K562 (cell line): ENCODE results near the gene TMEM176A. TPM values are rescaled to one million over a fixed set of nuclear protein-coding genes. Genes with fewer than 3 reads are reported as not detected.

Experiments used
- ATAC-seq: fragments of 200-7000 bp; cut with Tn5 transposase; 3 replicates; pipeline ENCODE4 v1.9.1; 2020; ENCODE audit warnings: moderate library complexity
- BruUV-seq: library from RNA; stranded (reverse); fragments of 400-500 nt; replicated peaks from 2 replicates; lab custom pipeline; 2021; lab: Mats Ljungman, UMichigan
- CTCF ChIA-PET: fragments of 300-600 bp; formaldehyde crosslinking; extraction: SDS; loops from one replicate; lab custom pipeline; 2021; ENCODE audit warnings: low intra/inter-chr PET ratio; lab: Yijun Ruan, JAX
- POLR2A ChIA-PET: fragments of 300-600, 350-650 bp; sonication (Branson Sonifier 250); formaldehyde crosslinking; extraction: SDS; loops from one replicate; lab custom pipeline; 2021; ENCODE audit warnings: antibody characterized with exemption, inconsistent platforms; lab: Yijun Ruan, JAX
- DNase-seq, 4 experiments: peaks; one replicate each; pipeline versions ENCODE4 v3.0.0 to v3.0.0-alpha.2; 2011 to 2018; ENCODE audit warnings: low spot score in 3 of 4, mixed read lengths in 3 of 4; ENCODE audit errors: extremely low read depth in 1 of 4
- FAIRE-seq: peaks from 2 replicates; lab custom pipeline; 2011; peaks lifted over from hg19 to GRCh38; lab: Jason Lieb, UNC
- H2AFZ ChIP-seq: 2 replicates; pipeline ENCODE4 v1.6.0; 2011; ENCODE audit warnings: low read depth, low read length, control low read depth, inconsistent platforms
- H3K27ac ChIP-seq: fragments of 200-600 bp; 3 replicates; pipeline ENCODE4 v1.8.0; 2011; ENCODE audit warnings: low read depth, mild to moderate bottlenecking, control low read depth, inconsistent platforms, low read length, moderate library complexity, mixed read lengths; ENCODE audit errors: extremely low read depth
- H3K27me3 ChIP-seq, 2 experiments: fragments of 300-600 bp in 1 of 2; 2 replicates in 1 of 2; 3 replicates in 1 of 2; pipeline versions ENCODE4 v1.6.0 to v1.8.0; 2011; ENCODE audit warnings: inconsistent platforms in 2 of 2, low read length in 2 of 2, mild to moderate bottlenecking in 1 of 2, mixed read lengths in 1 of 2, moderate library complexity in 1 of 2; ENCODE audit not compliant: control insufficient read depth in 2 of 2, insufficient read depth in 2 of 2
- H3K36me3 ChIP-seq: fragments of 300-600 bp; 3 replicates; pipeline ENCODE4 v1.8.0; 2011; ENCODE audit warnings: mild to moderate bottlenecking, low read length, inconsistent platforms; ENCODE audit not compliant: control insufficient read depth, insufficient read depth
- H3K4me1 ChIP-seq, 2 experiments: fragments of 200-600 bp in 1 of 2; replicated peaks in 1 of 2; 2 replicates in 1 of 2; 3 replicates in 1 of 2; pipeline versions ENCODE4 v1.5.1 to v1.8.0; 2011; ENCODE audit warnings: inconsistent platforms in 2 of 2, low read length in 2 of 2, mild to moderate bottlenecking in 1 of 2, mixed read lengths in 1 of 2, moderate library complexity in 1 of 2; ENCODE audit not compliant: control insufficient read depth in 2 of 2, insufficient read depth in 2 of 2
- H3K4me2 ChIP-seq: 2 replicates; pipeline ENCODE4 v1.6.1; 2011; ENCODE audit warnings: low read length, control low read depth, inconsistent platforms, mixed read lengths; ENCODE audit not compliant: insufficient read depth
- H3K4me3 ChIP-seq: fragments of 200-600 bp; sonication (generic), shearing (Covaris generic); 2 replicates; pipeline ENCODE4 v1.5.1; 2016; ENCODE audit warnings: control low read depth, inconsistent platforms
- H3K79me2 ChIP-seq: fragments of 200-600 bp; 3 replicates; pipeline ENCODE4 v1.8.0; 2011; ENCODE audit warnings: low read length, inconsistent platforms; ENCODE audit not compliant: control insufficient read depth, insufficient read depth
- H3K9ac ChIP-seq, 2 experiments: 2 replicates each; pipeline versions ENCODE4 v1.6.0 to v1.6.1; 2011; ENCODE audit warnings: low read depth in 2 of 2, low read length in 2 of 2, control low read depth in 1 of 2, inconsistent platforms in 1 of 2, mild to moderate bottlenecking in 1 of 2, mixed read lengths in 1 of 2; ENCODE audit not compliant: insufficient read depth in 1 of 2
- H3K9me1 ChIP-seq: one replicate; pipeline ENCODE4 v1.6.0; 2011; ENCODE audit warnings: inconsistent platforms, mild to moderate bottlenecking, low read length, moderate library complexity; ENCODE audit not compliant: control insufficient read depth, insufficient read depth
- H3K9me3 ChIP-seq: replicated peaks from 2 replicates; pipeline ENCODE4 v1.5.1; 2011; ENCODE audit warnings: low read depth, low read length, inconsistent platforms; ENCODE audit not compliant: control insufficient read depth, insufficient read depth
- H4K20me1 ChIP-seq: replicated peaks from 2 replicates; pipeline ENCODE4 v1.6.1; 2011; ENCODE audit warnings: low read length, inconsistent platforms, mixed read lengths; ENCODE audit not compliant: control insufficient read depth, insufficient read depth
- MNT ChIP-seq, 2 experiments: fragments of 450-650 bp; conservative IDR thresholded peaks; 2 replicates each; pipeline ENCODE4 v1.6.1; 2017; ENCODE audit warnings: mild to moderate bottlenecking in 2 of 2, moderate library complexity in 2 of 2
- SMARCE1 ChIP-seq: fragments of 450-650 bp; IDR thresholded peaks from 2 replicates; pipeline ENCODE4 v1.7.1; 2016; ENCODE audit warnings: mild to moderate bottlenecking
- WGBS: fragments of 100-300 bp; shearing (Covaris generic); methylation state at CpG from one replicate; pipeline ENCODE4 v1.1.6; 2016; ENCODE audit warnings: low coverage, mixed read lengths; ENCODE audit not compliant: insufficient coverage; ENCODE audit errors: missing lambda C conversion rate; 5-methylcytosine and 5-hydroxymethylcytosine counted together
- in situ Hi-C: fragments of 300-500 bp; cut with MboI; formaldehyde crosslinking; loops from 4 replicates; pipeline ENCODE4 v1.15.0; 2018; ENCODE audit warnings: inconsistent platforms, mixed read lengths
- intact Hi-C: fragments of 100-400 bp; cut with micrococcal nuclease; formaldehyde crosslinking; loops from 2 replicates; pipeline ENCODE4 v1.14.2; 2022
- polyA plus RNA-seq, 8 experiments: library from polyadenylated mRNA; depleted of rRNA in 4 of 8; stranded (reverse) in 5 of 8; unstranded in 3 of 8; fragments of >200 nt; fragmentation: Nextera tagmentation in 2 of 8; fragmentation: Illumina TruSeq in 1 of 8; extraction: Ambion mirVana in 2 of 8; extraction: Trizol in 1 of 8; gene quantifications; 2 replicates each; pipeline versions ENCODE4 v1.2.1 to v1.2.3, GENCODE V29; 2011 to 2014; ENCODE audit warnings: inconsistent platforms in 1 of 8, missing spikeins in 1 of 8
- total RNA-seq, 7 experiments: library from RNA; depleted of rRNA in 6 of 7; stranded (reverse); fragments of >200 nt in 6 of 7; fragmentation: Illumina TruSeq in 2 of 7; extraction: Trizol in 2 of 7; gene quantifications; 2 replicates each; pipeline versions ENCODE4 v1.2.1 to v1.2.3, GENCODE V29; 2011 to 2021; ENCODE audit warnings: low replicate concordance in 1 of 7

The TMEM176A gene
- total and polyA plus RNA-seq, 9 of the 15 experiments (the other 6 are each of a cell fraction or from before 2014, with no cell fraction given): 0.31 TPM; not detected in 8

- ATAC-seq (no peak), FAIRE-seq (no peak), DNase-seq (no peak)
- Histone ChIP-seq H3K4me1 (no peaks in the 10 kb centered on the region), H3K9me3 (no peaks in the 10 kb centered on the region), H3K27ac (no peak overlapping the region), H3K27me3 (peaks cover 77 to 86% of the 10 kb centered on the region in 2 experiments), H3K79me2 (no peaks in the 10 kb centered on the region), H3K9ac (no peak overlapping the region), H4K20me1 (peaks cover 9% of the 10 kb centered on the region; the same call in 1 of the 2 replicates), H3K4me3 (no peak overlapping the region), H3K36me3 (no peaks in the 10 kb centered on the region), H3K9me1 (no peaks in the 10 kb centered on the region), H2AFZ (no peak overlapping the region), H3K4me2 (no peak overlapping the region)
- intact Hi-C loops: no loop called here
- in situ Hi-C loops: no loop called here
- ChIA-PET POLR2A (interaction anchor here (1.0 to 1.6 kb wide), 2 partner anchors 9 to 13 kb away, joined by 3 to 7 read pairs; no protein-coding TSS in a partner anchor), CTCF (no interaction called here)
- under 1% methylated on average over 5 of the region's 5 CpGs for WGBS
- TF ChIP-seq MNT (conservative IDR thresholded peaks at IDR 0.05): no peak
- TF ChIP-seq SMARCE1: no peak
- no TSS peak for BruUV-seq
These were observed 49.7 kb downstream of the TMEM176A start for GRCh38 chr7:150850273-150850672.
